GM23338 (cell line): ENCODE data around the gene LDLRAD3.

Source experiments
- CREB1 ChIP-seq: fragments of 250-450 bp; sonication (Bioruptor Pico); IDR thresholded peaks from 2 replicates; pipeline ENCODE4 v1.5.0; 2020; ENCODE audit warnings: low read depth, mild to moderate bottlenecking, moderate library complexity
- EZH2 ChIP-seq: fragments of 200-600 bp; sonication (generic); IDR thresholded peaks from one replicate; pipeline ENCODE4 v1.8.0; 2017; ENCODE audit warnings: antibody characterized with exemption, mild to moderate bottlenecking, low read depth; ENCODE audit not compliant: unreplicated experiment
- JUNB ChIP-seq: IDR thresholded peaks from one replicate; pipeline ENCODE4 v1.6.1; 2016; ENCODE audit warnings: antibody characterized with exemption; ENCODE audit not compliant: unreplicated experiment
- NANOG ChIP-seq: IDR thresholded peaks from 2 replicates; pipeline ENCODE4 v1.6.1; 2016; ENCODE audit warnings: antibody characterized with exemption, borderline replicate concordance
- TF ChIP-seq, protein P1 (sequence below), 2 experiments: fragments of 200-600 bp in 1 of 2; sonication (generic) in 1 of 2; conservative IDR thresholded peaks; 2 replicates each; pipeline versions ENCODE4 v1.5.1 to v1.6.1; 2016 to 2017; ENCODE audit warnings: antibody characterized with exemption in 2 of 2, low read depth in 2 of 2, mild to moderate bottlenecking in 2 of 2, moderate library complexity in 1 of 2
- TF ChIP-seq, protein P2 (sequence below): IDR thresholded peaks from one replicate; pipeline ENCODE4 v1.6.1; 2018; ENCODE audit warnings: antibody characterized with exemption; ENCODE audit not compliant: unreplicated experiment

GRCh38 chr11:36077886-36078685, 134.2 kb downstream of the LDLRAD3 start:
- TF ChIP-seq, protein P1, sequence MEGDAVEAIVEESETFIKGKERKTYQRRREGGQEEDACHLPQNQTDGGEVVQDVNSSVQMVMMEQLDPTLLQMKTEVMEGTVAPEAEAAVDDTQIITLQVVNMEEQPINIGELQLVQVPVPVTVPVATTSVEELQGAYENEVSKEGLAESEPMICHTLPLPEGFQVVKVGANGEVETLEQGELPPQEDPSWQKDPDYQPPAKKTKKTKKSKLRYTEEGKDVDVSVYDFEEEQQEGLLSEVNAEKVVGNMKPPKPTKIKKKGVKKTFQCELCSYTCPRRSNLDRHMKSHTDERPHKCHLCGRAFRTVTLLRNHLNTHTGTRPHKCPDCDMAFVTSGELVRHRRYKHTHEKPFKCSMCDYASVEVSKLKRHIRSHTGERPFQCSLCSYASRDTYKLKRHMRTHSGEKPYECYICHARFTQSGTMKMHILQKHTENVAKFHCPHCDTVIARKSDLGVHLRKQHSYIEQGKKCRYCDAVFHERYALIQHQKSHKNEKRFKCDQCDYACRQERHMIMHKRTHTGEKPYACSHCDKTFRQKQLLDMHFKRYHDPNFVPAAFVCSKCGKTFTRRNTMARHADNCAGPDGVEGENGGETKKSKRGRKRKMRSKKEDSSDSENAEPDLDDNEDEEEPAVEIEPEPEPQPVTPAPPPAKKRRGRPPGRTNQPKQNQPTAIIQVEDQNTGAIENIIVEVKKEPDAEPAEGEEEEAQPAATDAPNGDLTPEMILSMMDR (conservative IDR thresholded peaks at IDR 0.05; ENCODE audit: low read depth in 2 of 2) = no peak
- no peak for TF ChIP-seq CREB1 (CRISPR knock-in tag)
- no peak for TF ChIP-seq EZH2
- no peak for TF ChIP-seq NANOG
- no peak for TF ChIP-seq JUNB
- TF ChIP-seq, protein P2, sequence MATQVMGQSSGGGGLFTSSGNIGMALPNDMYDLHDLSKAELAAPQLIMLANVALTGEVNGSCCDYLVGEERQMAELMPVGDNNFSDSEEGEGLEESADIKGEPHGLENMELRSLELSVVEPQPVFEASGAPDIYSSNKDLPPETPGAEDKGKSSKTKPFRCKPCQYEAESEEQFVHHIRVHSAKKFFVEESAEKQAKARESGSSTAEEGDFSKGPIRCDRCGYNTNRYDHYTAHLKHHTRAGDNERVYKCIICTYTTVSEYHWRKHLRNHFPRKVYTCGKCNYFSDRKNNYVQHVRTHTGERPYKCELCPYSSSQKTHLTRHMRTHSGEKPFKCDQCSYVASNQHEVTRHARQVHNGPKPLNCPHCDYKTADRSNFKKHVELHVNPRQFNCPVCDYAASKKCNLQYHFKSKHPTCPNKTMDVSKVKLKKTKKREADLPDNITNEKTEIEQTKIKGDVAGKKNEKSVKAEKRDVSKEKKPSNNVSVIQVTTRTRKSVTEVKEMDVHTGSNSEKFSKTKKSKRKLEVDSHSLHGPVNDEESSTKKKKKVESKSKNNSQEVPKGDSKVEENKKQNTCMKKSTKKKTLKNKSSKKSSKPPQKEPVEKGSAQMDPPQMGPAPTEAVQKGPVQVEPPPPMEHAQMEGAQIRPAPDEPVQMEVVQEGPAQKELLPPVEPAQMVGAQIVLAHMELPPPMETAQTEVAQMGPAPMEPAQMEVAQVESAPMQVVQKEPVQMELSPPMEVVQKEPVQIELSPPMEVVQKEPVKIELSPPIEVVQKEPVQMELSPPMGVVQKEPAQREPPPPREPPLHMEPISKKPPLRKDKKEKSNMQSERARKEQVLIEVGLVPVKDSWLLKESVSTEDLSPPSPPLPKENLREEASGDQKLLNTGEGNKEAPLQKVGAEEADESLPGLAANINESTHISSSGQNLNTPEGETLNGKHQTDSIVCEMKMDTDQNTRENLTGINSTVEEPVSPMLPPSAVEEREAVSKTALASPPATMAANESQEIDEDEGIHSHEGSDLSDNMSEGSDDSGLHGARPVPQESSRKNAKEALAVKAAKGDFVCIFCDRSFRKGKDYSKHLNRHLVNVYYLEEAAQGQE = no peak
